ENCODE measurements around the gene ASTN2.

ASTN2 gene

DNA sequence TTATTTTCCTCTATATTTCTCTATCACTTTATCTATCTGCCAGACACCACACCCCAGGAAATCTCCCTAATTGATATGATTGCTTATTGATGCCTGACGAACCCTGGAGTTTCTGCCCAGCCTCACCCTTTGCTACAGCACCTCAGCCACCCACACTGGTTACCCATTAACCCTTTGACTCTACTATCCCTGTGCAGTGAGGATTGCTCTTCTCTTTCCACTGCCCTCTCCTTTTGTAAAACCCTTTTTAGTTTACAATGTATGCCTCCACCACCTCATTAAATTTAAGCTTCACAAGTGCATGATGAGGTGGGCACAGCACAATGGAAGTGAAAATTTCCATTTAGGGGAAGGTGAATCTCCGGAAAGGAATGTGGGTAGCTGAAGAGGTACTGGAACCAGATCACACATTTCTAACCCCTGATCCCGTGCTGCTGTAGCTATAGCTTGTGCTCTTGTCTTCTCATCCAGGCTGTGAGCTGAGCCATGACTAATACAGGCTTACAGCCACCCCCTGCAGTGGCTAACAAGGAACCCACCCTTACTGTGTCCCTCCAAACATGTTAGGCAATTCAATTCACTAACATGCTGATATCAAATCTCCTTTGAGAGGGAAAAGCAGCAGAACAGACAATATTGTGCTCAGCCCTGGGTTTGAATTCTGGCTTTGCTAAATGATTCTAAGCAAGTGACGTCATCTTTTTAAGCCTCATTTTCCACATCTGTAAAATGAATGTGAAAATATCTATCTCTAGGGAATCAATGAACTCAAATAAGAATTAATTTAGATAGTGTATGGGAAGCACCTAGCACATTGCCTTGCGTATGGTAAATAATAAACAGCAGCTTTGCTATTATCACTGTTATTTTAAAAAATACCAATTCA is 914.6 kb downstream of the ASTN2 start:
- H3K36me3 ChIP-seq (ENCODE audit: insufficient read depth): no peaks in the 10 kb centered on the region

DNA sequence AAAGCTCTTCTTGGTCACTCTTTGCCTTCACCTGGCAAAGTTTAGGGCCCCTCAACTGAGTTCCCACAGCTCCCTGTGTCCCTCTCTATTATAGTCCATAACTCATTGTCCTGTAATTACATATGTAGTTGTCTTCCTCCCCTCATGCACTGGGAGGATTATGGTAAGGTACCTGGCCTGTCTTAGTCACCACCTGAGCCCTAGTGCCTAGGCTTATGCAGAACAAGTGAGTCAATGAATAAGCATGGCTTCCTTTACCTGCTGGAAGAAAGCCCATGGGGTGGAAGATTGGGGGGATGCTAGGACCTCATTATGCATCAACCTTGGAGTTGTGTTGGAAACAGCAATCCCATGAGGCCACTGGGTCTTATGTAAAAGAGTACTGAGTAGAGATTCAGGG is 915.4 kb downstream of the ASTN2 start:
- Histone ChIP-seq H3K36me3 (ENCODE audit: insufficient read depth) (no peaks in the 10 kb centered on the region), H3K4me3 (IDR thresholded peaks at IDR 0.05; ENCODE audit: insufficient read depth, low read depth, low read length) (no peak overlapping the region), H2AFZ (ENCODE audit: low read depth) (no peak overlapping the region), H4K20me1 (ENCODE audit: insufficient read depth) (no peaks in the 10 kb centered on the region), H3K79me2 (ENCODE audit: insufficient read depth, low read depth) (no peaks in the 10 kb centered on the region), H3K4me1 (ENCODE audit: low read depth, poor library complexity, severe bottlenecking) (no peaks in the 10 kb centered on the region), H3K27ac (no peak overlapping the region), H3K27me3 (ENCODE audit: insufficient read depth, low read depth) (no peaks in the 10 kb centered on the region), H3K4me2 (no peak overlapping the region), H3K9ac (no peak overlapping the region)
- TF ChIP-seq, protein P1, sequence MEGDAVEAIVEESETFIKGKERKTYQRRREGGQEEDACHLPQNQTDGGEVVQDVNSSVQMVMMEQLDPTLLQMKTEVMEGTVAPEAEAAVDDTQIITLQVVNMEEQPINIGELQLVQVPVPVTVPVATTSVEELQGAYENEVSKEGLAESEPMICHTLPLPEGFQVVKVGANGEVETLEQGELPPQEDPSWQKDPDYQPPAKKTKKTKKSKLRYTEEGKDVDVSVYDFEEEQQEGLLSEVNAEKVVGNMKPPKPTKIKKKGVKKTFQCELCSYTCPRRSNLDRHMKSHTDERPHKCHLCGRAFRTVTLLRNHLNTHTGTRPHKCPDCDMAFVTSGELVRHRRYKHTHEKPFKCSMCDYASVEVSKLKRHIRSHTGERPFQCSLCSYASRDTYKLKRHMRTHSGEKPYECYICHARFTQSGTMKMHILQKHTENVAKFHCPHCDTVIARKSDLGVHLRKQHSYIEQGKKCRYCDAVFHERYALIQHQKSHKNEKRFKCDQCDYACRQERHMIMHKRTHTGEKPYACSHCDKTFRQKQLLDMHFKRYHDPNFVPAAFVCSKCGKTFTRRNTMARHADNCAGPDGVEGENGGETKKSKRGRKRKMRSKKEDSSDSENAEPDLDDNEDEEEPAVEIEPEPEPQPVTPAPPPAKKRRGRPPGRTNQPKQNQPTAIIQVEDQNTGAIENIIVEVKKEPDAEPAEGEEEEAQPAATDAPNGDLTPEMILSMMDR (conservative IDR thresholded peaks at IDR 0.05; ENCODE audit: low read depth, low read length): no peak

More for the DNA sequence above, 914.6 kb downstream of the ASTN2 start:
- Histone ChIP-seq H3K4me1 (ENCODE audit: low read depth, poor library complexity, severe bottlenecking) (no peaks in the 10 kb centered on the region), H4K20me1 (ENCODE audit: insufficient read depth) (no peaks in the 10 kb centered on the region), H2AFZ (ENCODE audit: low read depth) (no peak overlapping the region), H3K27ac (no peak overlapping the region), H3K9ac (no peak overlapping the region), H3K4me3 (IDR thresholded peaks at IDR 0.05; ENCODE audit: insufficient read depth, low read depth, low read length) (no peak overlapping the region), H3K27me3 (ENCODE audit: insufficient read depth, low read depth) (no peaks in the 10 kb centered on the region), H3K4me2 (no peak overlapping the region), H3K79me2 (ENCODE audit: insufficient read depth, low read depth) (no peaks in the 10 kb centered on the region)
- TF ChIP-seq, protein P1 (conservative IDR thresholded peaks at IDR 0.05; ENCODE audit: low read depth, low read length): no peak

DNA sequence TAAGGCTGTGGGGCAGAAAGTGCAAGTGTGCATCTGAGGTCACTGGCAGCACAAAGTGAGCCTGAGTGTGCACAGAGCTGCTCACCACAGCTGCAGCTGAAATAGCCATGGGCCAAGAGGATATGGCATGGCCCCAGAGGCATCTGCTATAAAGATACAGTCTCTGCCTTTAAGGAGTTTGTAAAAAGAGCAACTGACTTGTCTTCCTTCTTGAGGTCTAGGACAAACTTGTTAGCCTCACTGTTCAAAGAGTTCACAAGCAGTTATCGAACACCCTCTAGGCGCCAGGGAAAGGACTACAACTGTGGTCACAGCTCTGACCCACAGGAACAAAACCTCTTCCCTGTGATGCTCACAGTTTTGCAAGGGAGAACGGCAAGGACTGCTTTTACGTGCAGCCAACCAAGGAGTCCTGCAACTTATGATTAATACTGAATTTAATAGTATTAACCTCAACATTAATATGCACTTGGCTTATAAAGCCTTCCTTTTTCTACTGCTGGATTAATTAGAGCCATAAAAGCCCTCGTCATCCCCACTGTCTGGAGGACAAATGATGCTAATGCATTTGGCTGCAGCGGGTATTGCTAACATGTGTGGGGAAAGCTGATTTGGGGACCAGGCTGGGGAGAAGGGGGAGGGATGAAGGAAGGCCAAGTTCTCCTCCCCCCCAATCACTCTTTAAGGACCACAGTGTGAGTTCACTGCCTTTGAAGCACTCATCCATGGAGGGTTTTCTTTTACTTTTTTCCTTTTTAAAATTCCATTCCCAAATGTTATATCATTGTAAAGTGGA is 917.6 kb downstream of the ASTN2 start:
- Histone ChIP-seq H3K9ac (no peak overlapping the region), H3K4me3 (IDR thresholded peaks at IDR 0.05; ENCODE audit: insufficient read depth, low read depth, low read length) (no peak overlapping the region), H4K20me1 (ENCODE audit: insufficient read depth) (no peaks in the 10 kb centered on the region), H3K4me2 (no peak overlapping the region), H2AFZ (ENCODE audit: low read depth) (no peak overlapping the region), H3K27ac (no peak overlapping the region), H3K27me3 (ENCODE audit: insufficient read depth, low read depth) (no peaks in the 10 kb centered on the region), H3K36me3 (ENCODE audit: insufficient read depth) (no peaks in the 10 kb centered on the region), H3K4me1 (ENCODE audit: low read depth, poor library complexity, severe bottlenecking) (no peaks in the 10 kb centered on the region), H3K79me2 (ENCODE audit: insufficient read depth, low read depth) (no peaks in the 10 kb centered on the region)
- TF ChIP-seq, protein P1 (conservative IDR thresholded peaks at IDR 0.05; ENCODE audit: low read depth, low read length): no peak

DNA sequence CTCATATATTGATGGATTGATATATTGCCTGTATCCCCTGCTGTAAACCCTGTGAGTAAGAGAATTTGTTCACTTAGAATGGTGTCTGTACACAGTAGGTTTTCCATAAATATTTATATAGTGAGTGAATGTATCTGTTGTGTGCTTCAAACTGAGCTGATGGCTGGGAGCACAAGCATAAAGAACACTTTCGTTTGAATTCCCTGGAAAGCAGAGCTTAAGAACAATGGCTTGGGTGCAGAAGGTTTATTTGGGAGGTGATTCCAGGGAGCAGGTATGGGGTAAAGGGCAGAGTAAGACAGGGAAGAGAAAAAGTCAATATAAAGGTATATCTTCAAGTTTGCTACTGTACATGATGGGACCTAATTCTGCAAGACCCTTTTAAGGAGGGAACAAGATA is 918.7 kb downstream of the ASTN2 start:
- Histone ChIP-seq H3K4me1 (ENCODE audit: low read depth, poor library complexity, severe bottlenecking) (no peaks in the 10 kb centered on the region), H3K27me3 (ENCODE audit: insufficient read depth, low read depth) (no peaks in the 10 kb centered on the region), H2AFZ (ENCODE audit: low read depth) (no peak overlapping the region), H3K27ac (no peak overlapping the region), H3K9ac (no peak overlapping the region), H3K4me2 (no peak overlapping the region), H3K36me3 (ENCODE audit: insufficient read depth) (no peaks in the 10 kb centered on the region), H4K20me1 (ENCODE audit: insufficient read depth) (no peaks in the 10 kb centered on the region), H3K79me2 (ENCODE audit: insufficient read depth, low read depth) (no peaks in the 10 kb centered on the region), H3K4me3 (IDR thresholded peaks at IDR 0.05; ENCODE audit: insufficient read depth, low read depth, low read length) (no peak overlapping the region)
- TF ChIP-seq, protein P1 (conservative IDR thresholded peaks at IDR 0.05; ENCODE audit: low read depth, low read length): no peak
